ENCODE results near the gene TACC2.

The TACC2 gene

GRCh38 chr10:122251459-122252255 is 262.7 kb downstream of the TACC2 start:
- H3K9me3 ChIP-seq (ENCODE audit: control insufficient read depth, low read length) = no peaks in the 10 kb centered on the region
- no peak overlapping the region for H3K4me2 ChIP-seq (ENCODE audit: low read length, poor library complexity, severe bottlenecking)
- H3K27ac ChIP-seq (ENCODE audit: low read length, poor library complexity, severe bottlenecking) = no peak overlapping the region
- H2BK15ac ChIP-seq (ENCODE audit: low read depth, poor library complexity, severe bottlenecking) = no peak overlapping the region
- over 99% methylated on average over 11 of the region's 11 CpGs for WGBS
- H3K9ac ChIP-seq (ENCODE audit: low read length) = no peak overlapping the region
- no peaks in the 10 kb centered on the region for H3K27me3 ChIP-seq (ENCODE audit: control insufficient read depth in 1 of 2, insufficient read depth in 1 of 2, low read length in 2 of 2)
- H3K4me1 ChIP-seq (ENCODE audit: control insufficient read depth, insufficient read depth, low read depth, low read length) = peaks cover 7% of the 10 kb centered on the region
- H3K36me3 ChIP-seq (ENCODE audit: control insufficient read depth in 1 of 2, insufficient read depth in 2 of 2, low read depth in 1 of 2, low read length in 2 of 2) = peaks cover 24 to 46% of the 10 kb centered on the region in 2 experiments
- peaks cover 2% of the 10 kb centered on the region for H3K79me1 ChIP-seq (replicated peaks; ENCODE audit: low read length, poor library complexity, severe bottlenecking)
- no peak overlapping the region for H3K14ac ChIP-seq (ENCODE audit: low read length in 2 of 2)
- H2AK5ac ChIP-seq (ENCODE audit: low read length, severe bottlenecking) = no peak overlapping the region
- no peak overlapping the region for H2BK5ac ChIP-seq (ENCODE audit: low read depth, low read length, poor library complexity, severe bottlenecking)
- H3K4me3 ChIP-seq (ENCODE audit: insufficient read depth in 1 of 2, low read depth in 1 of 2, low read length in 2 of 2) = no peak overlapping the region
- no peak overlapping the region for H4K91ac ChIP-seq (ENCODE audit: low read length)
- DNase-seq = no peak
- H3K23ac ChIP-seq (ENCODE audit: low read length in 2 of 2) = no peak overlapping the region
- H4K8ac ChIP-seq (ENCODE audit: low read length) = no peak overlapping the region
- H3K18ac ChIP-seq (ENCODE audit: low read depth in 1 of 2, low read length in 2 of 2) = no peak overlapping the region
- H2BK120ac ChIP-seq (ENCODE audit: low read depth, low read length) = no peak overlapping the region
- H2BK12ac ChIP-seq (ENCODE audit: low read length in 2 of 2) = no peak overlapping the region
- no peak overlapping the region for H3K4ac ChIP-seq (ENCODE audit: low read depth in 1 of 2, low read length in 2 of 2)
- no peak overlapping the region for H2AFZ ChIP-seq (ENCODE audit: low read depth, low read length)

- Histone ChIP-seq H3K4ac (ENCODE audit: low read depth in 1 of 2, low read length in 2 of 2) (no peak overlapping the region), H2BK120ac (ENCODE audit: low read depth, low read length) (no peak overlapping the region), H2BK5ac (ENCODE audit: low read depth, low read length, poor library complexity, severe bottlenecking) (no peak overlapping the region), H3K27ac (ENCODE audit: low read length, poor library complexity, severe bottlenecking) (no peak overlapping the region), H3K9ac (ENCODE audit: low read length) (no peak overlapping the region), H3K4me3 (ENCODE audit: insufficient read depth in 1 of 2, low read depth in 1 of 2, low read length in 2 of 2) (no peak overlapping the region), H3K79me1 (replicated peaks; ENCODE audit: low read length, poor library complexity, severe bottlenecking) (peaks cover 2% of the 10 kb centered on the region), H3K27me3 (ENCODE audit: control insufficient read depth in 1 of 2, insufficient read depth in 1 of 2, low read length in 2 of 2) (no peaks in the 10 kb centered on the region), H3K14ac (ENCODE audit: low read length in 2 of 2) (no peak overlapping the region), H3K4me1 (ENCODE audit: control insufficient read depth, insufficient read depth, low read depth, low read length) (peaks cover 3% of the 10 kb centered on the region), H3K23ac (ENCODE audit: low read length in 2 of 2) (no peak overlapping the region), H2BK15ac (ENCODE audit: low read depth, poor library complexity, severe bottlenecking) (no peak overlapping the region), H3K4me2 (ENCODE audit: low read length, poor library complexity, severe bottlenecking) (no peak overlapping the region), H2AK5ac (ENCODE audit: low read length, severe bottlenecking) (no peak overlapping the region), H3K18ac (ENCODE audit: low read depth in 1 of 2, low read length in 2 of 2) (no peak overlapping the region), H3K9me3 (ENCODE audit: control insufficient read depth, low read length) (no peaks in the 10 kb centered on the region), H2BK12ac (ENCODE audit: low read length in 2 of 2) (no peak overlapping the region), H4K8ac (ENCODE audit: low read length) (no peak overlapping the region), H2AFZ (ENCODE audit: low read depth, low read length) (no peak overlapping the region), H4K91ac (ENCODE audit: low read length) (no peak overlapping the region), H3K36me3 (ENCODE audit: control insufficient read depth in 1 of 2, insufficient read depth in 2 of 2, low read depth in 1 of 2, low read length in 2 of 2) (peaks cover 24 to 45% of the 10 kb centered on the region in 2 experiments)
- peak; percentile 36 for DNase-seq
- WGBS = 68% methylated on average over 3 of the region's 3 CpGs
Measured at GRCh38 chr10:122252805-122253204, 263.8 kb downstream of the TACC2 start.

- Histone ChIP-seq H3K27ac (ENCODE audit: low read length, poor library complexity, severe bottlenecking) (no peak overlapping the region), H3K36me3 (ENCODE audit: control insufficient read depth in 1 of 2, insufficient read depth in 2 of 2, low read depth in 1 of 2, low read length in 2 of 2) (peaks cover 24 to 48% of the 10 kb centered on the region in 2 experiments), H3K27me3 (ENCODE audit: control insufficient read depth in 1 of 2, insufficient read depth in 1 of 2, low read length in 2 of 2) (no peaks in the 10 kb centered on the region), H4K91ac (ENCODE audit: low read length) (no peak overlapping the region), H2AK5ac (ENCODE audit: low read length, severe bottlenecking) (no peak overlapping the region), H3K4me3 (ENCODE audit: insufficient read depth in 1 of 2, low read depth in 1 of 2, low read length in 2 of 2) (no peak overlapping the region), H3K23ac (ENCODE audit: low read length in 2 of 2) (no peak overlapping the region), H3K14ac (ENCODE audit: low read length in 2 of 2) (no peak overlapping the region), H2BK15ac (ENCODE audit: low read depth, poor library complexity, severe bottlenecking) (no peak overlapping the region), H3K4ac (ENCODE audit: low read depth in 1 of 2, low read length in 2 of 2) (no peak overlapping the region), H2BK5ac (ENCODE audit: low read depth, low read length, poor library complexity, severe bottlenecking) (no peak overlapping the region), H3K18ac (ENCODE audit: low read depth in 1 of 2, low read length in 2 of 2) (no peak overlapping the region), H2AFZ (ENCODE audit: low read depth, low read length) (no peak overlapping the region), H3K9ac (ENCODE audit: low read length) (no peak overlapping the region), H2BK12ac (ENCODE audit: low read length in 2 of 2) (no peak overlapping the region), H2BK120ac (ENCODE audit: low read depth, low read length) (no peak overlapping the region), H3K9me3 (ENCODE audit: control insufficient read depth, low read length) (no peaks in the 10 kb centered on the region), H3K4me1 (ENCODE audit: control insufficient read depth, insufficient read depth, low read depth, low read length) (peaks cover 10% of the 10 kb centered on the region), H4K8ac (ENCODE audit: low read length) (no peak overlapping the region), H3K4me2 (ENCODE audit: low read length, poor library complexity, severe bottlenecking) (no peak overlapping the region), H3K79me1 (replicated peaks; ENCODE audit: low read length, poor library complexity, severe bottlenecking) (peaks cover 2% of the 10 kb centered on the region)
- no peak for DNase-seq
- WGBS = 92% methylated on average over 2 of the region's 2 CpGs
Measured at GRCh38 chr10:122253605-122254004, 264.6 kb downstream of the TACC2 start.

- Histone ChIP-seq H2BK12ac (ENCODE audit: low read length in 2 of 2) (no peak overlapping the region), H2BK120ac (ENCODE audit: low read depth, low read length) (no peak overlapping the region), H3K18ac (ENCODE audit: low read depth in 1 of 2, low read length in 2 of 2) (no peak overlapping the region), H3K9ac (ENCODE audit: low read length) (no peak overlapping the region), H3K4me3 (ENCODE audit: insufficient read depth in 1 of 2, low read depth in 1 of 2, low read length in 2 of 2) (no peak overlapping the region), H2BK5ac (ENCODE audit: low read depth, low read length, poor library complexity, severe bottlenecking) (no peak overlapping the region), H4K91ac (ENCODE audit: low read length) (no peak overlapping the region), H3K4ac (ENCODE audit: low read depth in 1 of 2, low read length in 2 of 2) (no peak overlapping the region), H2AK5ac (ENCODE audit: low read length, severe bottlenecking) (no peak overlapping the region), H3K14ac (ENCODE audit: low read length in 2 of 2) (no peak overlapping the region), H2BK15ac (ENCODE audit: low read depth, poor library complexity, severe bottlenecking) (no peak overlapping the region), H3K9me3 (ENCODE audit: control insufficient read depth, low read length) (no peaks in the 10 kb centered on the region), H4K8ac (ENCODE audit: low read length) (no peak overlapping the region), H3K4me1 (ENCODE audit: control insufficient read depth, insufficient read depth, low read depth, low read length) (peaks cover 16% of the 10 kb centered on the region), H3K27me3 (ENCODE audit: control insufficient read depth in 1 of 2, insufficient read depth in 1 of 2, low read length in 2 of 2) (no peaks in the 10 kb centered on the region), H3K23ac (ENCODE audit: low read length in 2 of 2) (no peak overlapping the region), H3K79me1 (replicated peaks; ENCODE audit: low read length, poor library complexity, severe bottlenecking) (peaks cover 2% of the 10 kb centered on the region), H2AFZ (ENCODE audit: low read depth, low read length) (no peak overlapping the region), H3K36me3 (ENCODE audit: control insufficient read depth in 1 of 2, insufficient read depth in 2 of 2, low read depth in 1 of 2, low read length in 2 of 2) (peaks cover 17 to 36% of the 10 kb centered on the region in 2 experiments), H3K4me2 (ENCODE audit: low read length, poor library complexity, severe bottlenecking) (no peak overlapping the region), H3K27ac (ENCODE audit: low read length, poor library complexity, severe bottlenecking) (no peak overlapping the region)
- no peak for DNase-seq
- 98% methylated on average over 1 of the region's 5 CpGs for WGBS
Measured at GRCh38 chr10:122254831-122255230, 265.9 kb downstream of the TACC2 start.

Data from mesenchymal stem cell (in vitro differentiated cells and primary cell).